SK-N-MC (cell line): ENCODE measurements around the gene EWSR1.

ENCODE experiments used
- EZH2 ChIP-seq: fragments of 200-600 bp; sonication (generic); IDR thresholded peaks from one replicate; pipeline ENCODE4 v1.6.1; 2017; ENCODE audit warnings: antibody characterized with exemption
- FOXP2 ChIP-seq: optimal IDR thresholded peaks from 2 replicates; pipeline ENCODE3; 2011; ENCODE audit warnings: mild to moderate bottlenecking, moderate library complexity; ENCODE audit not compliant: insufficient read depth; ENCODE audit errors: extremely low read length, control extremely low read depth

DNA sequence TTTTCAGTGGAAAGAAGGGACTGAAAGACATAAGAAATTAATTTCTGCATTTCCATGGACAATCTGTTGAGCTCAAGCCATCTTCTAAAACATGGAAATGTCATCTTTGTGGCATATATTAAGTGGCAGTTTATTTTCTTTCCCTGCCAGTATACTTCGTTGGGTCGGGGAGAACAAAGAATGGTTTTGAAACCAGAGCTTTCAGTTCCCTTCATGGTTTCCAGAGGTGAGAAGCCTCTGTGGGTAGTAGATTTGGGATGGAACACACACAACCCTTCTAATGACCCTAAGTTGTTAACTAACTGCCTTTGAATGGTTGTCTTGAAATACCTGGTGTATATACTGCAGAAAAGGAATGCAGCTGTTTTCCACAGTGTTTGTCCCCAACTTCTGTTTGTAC is 20.8 kb downstream of the EWSR1 start:
- TF ChIP-seq FOXP2 (no peak), EZH2 (no peak)
